SH-SY5Y (cell line): ENCODE results near the gene RRAGA.

Experiments
- GATA2 ChIP-seq: IDR thresholded peaks from 2 replicates; pipeline ENCODE4 v1.6.1; 2011; ENCODE audit warnings: mild to moderate bottlenecking, low read depth, low read length
- GATA3 ChIP-seq: IDR thresholded peaks from 2 replicates; pipeline ENCODE4 v1.6.1; 2011; ENCODE audit warnings: low read depth, mild to moderate bottlenecking, low read length, moderate library complexity

- no peak for TF ChIP-seq GATA3
- TF ChIP-seq GATA2 = no peak
These were observed 31.0 kb upstream of the RRAGA start for GRCh38 chr9:19018201-19018600.
